K562 (cell line): Measurements from ENCODE around the gene EPB41L3. TPM values are rescaled to one million over a fixed set of nuclear protein-coding genes. Genes with fewer than 3 reads are reported as not detected.

Experiments
- ATAC-seq: fragments of 200-7000 bp; cut with Tn5 transposase; 3 replicates; pipeline ENCODE4 v1.9.1; 2020; ENCODE audit warnings: moderate library complexity
- BruUV-seq: library from RNA; stranded (reverse); fragments of 400-500 nt; replicated peaks from 2 replicates; lab custom pipeline; 2021; lab: Mats Ljungman, UMichigan
- CTCF ChIA-PET: fragments of 300-600 bp; formaldehyde crosslinking; extraction: SDS; loops from one replicate; lab custom pipeline; 2021; ENCODE audit warnings: low intra/inter-chr PET ratio; lab: Yijun Ruan, JAX
- POLR2A ChIA-PET: fragments of 300-600, 350-650 bp; sonication (Branson Sonifier 250); formaldehyde crosslinking; extraction: SDS; loops from one replicate; lab custom pipeline; 2021; ENCODE audit warnings: antibody characterized with exemption, inconsistent platforms; lab: Yijun Ruan, JAX
- DNase-seq, 4 experiments: peaks; one replicate each; pipeline versions ENCODE4 v3.0.0 to v3.0.0-alpha.2; 2011 to 2018; ENCODE audit warnings: low spot score in 3 of 4, mixed read lengths in 3 of 4; ENCODE audit errors: extremely low read depth in 1 of 4
- FAIRE-seq: peaks from 2 replicates; lab custom pipeline; 2011; peaks lifted over from hg19 to GRCh38; lab: Jason Lieb, UNC
- H2AFZ ChIP-seq: 2 replicates; pipeline ENCODE4 v1.6.0; 2011; ENCODE audit warnings: low read depth, low read length, control low read depth, inconsistent platforms
- H3K27ac ChIP-seq: fragments of 200-600 bp; 3 replicates; pipeline ENCODE4 v1.8.0; 2011; ENCODE audit warnings: low read depth, mild to moderate bottlenecking, control low read depth, inconsistent platforms, low read length, moderate library complexity, mixed read lengths; ENCODE audit errors: extremely low read depth
- H3K27me3 ChIP-seq, 2 experiments: fragments of 300-600 bp in 1 of 2; 2 replicates in 1 of 2; 3 replicates in 1 of 2; pipeline versions ENCODE4 v1.6.0 to v1.8.0; 2011; ENCODE audit warnings: inconsistent platforms in 2 of 2, low read length in 2 of 2, mild to moderate bottlenecking in 1 of 2, mixed read lengths in 1 of 2, moderate library complexity in 1 of 2; ENCODE audit not compliant: control insufficient read depth in 2 of 2, insufficient read depth in 2 of 2
- H3K36me3 ChIP-seq: fragments of 300-600 bp; 3 replicates; pipeline ENCODE4 v1.8.0; 2011; ENCODE audit warnings: mild to moderate bottlenecking, low read length, inconsistent platforms; ENCODE audit not compliant: control insufficient read depth, insufficient read depth
- H3K4me1 ChIP-seq, 2 experiments: fragments of 200-600 bp in 1 of 2; replicated peaks in 1 of 2; 2 replicates in 1 of 2; 3 replicates in 1 of 2; pipeline versions ENCODE4 v1.5.1 to v1.8.0; 2011; ENCODE audit warnings: inconsistent platforms in 2 of 2, low read length in 2 of 2, mild to moderate bottlenecking in 1 of 2, mixed read lengths in 1 of 2, moderate library complexity in 1 of 2; ENCODE audit not compliant: control insufficient read depth in 2 of 2, insufficient read depth in 2 of 2
- H3K4me2 ChIP-seq: 2 replicates; pipeline ENCODE4 v1.6.1; 2011; ENCODE audit warnings: low read length, control low read depth, inconsistent platforms, mixed read lengths; ENCODE audit not compliant: insufficient read depth
- H3K4me3 ChIP-seq: fragments of 200-600 bp; sonication (generic), shearing (Covaris generic); 2 replicates; pipeline ENCODE4 v1.5.1; 2016; ENCODE audit warnings: control low read depth, inconsistent platforms
- H3K79me2 ChIP-seq: fragments of 200-600 bp; 3 replicates; pipeline ENCODE4 v1.8.0; 2011; ENCODE audit warnings: low read length, inconsistent platforms; ENCODE audit not compliant: control insufficient read depth, insufficient read depth
- H3K9ac ChIP-seq, 2 experiments: 2 replicates each; pipeline versions ENCODE4 v1.6.0 to v1.6.1; 2011; ENCODE audit warnings: low read depth in 2 of 2, low read length in 2 of 2, control low read depth in 1 of 2, inconsistent platforms in 1 of 2, mild to moderate bottlenecking in 1 of 2, mixed read lengths in 1 of 2; ENCODE audit not compliant: insufficient read depth in 1 of 2
- H3K9me1 ChIP-seq: one replicate; pipeline ENCODE4 v1.6.0; 2011; ENCODE audit warnings: inconsistent platforms, mild to moderate bottlenecking, low read length, moderate library complexity; ENCODE audit not compliant: control insufficient read depth, insufficient read depth
- H3K9me3 ChIP-seq: replicated peaks from 2 replicates; pipeline ENCODE4 v1.5.1; 2011; ENCODE audit warnings: low read depth, low read length, inconsistent platforms; ENCODE audit not compliant: control insufficient read depth, insufficient read depth
- H4K20me1 ChIP-seq: replicated peaks from 2 replicates; pipeline ENCODE4 v1.6.1; 2011; ENCODE audit warnings: low read length, inconsistent platforms, mixed read lengths; ENCODE audit not compliant: control insufficient read depth, insufficient read depth
- CBX8 ChIP-seq: fragments of 200-600 bp; sonication (generic); IDR thresholded peaks from 2 replicates; pipeline ENCODE4 v1.6.1; 2012; ENCODE audit warnings: borderline replicate concordance, mixed run types, low read depth, mild to moderate bottlenecking, moderate library complexity, mixed read lengths, low read length, control low read depth, inconsistent platforms; ENCODE audit not compliant: poor library complexity, severe bottlenecking; ENCODE audit errors: extremely low read depth
- CLOCK ChIP-seq: fragments of 250-450 bp; sonication (Bioruptor Pico); IDR thresholded peaks from 2 replicates; pipeline ENCODE4 v1.4.0; 2020; ENCODE audit warnings: mild to moderate bottlenecking, moderate library complexity, borderline replicate concordance
- DMBX1 ChIP-seq: fragments of 250-450 bp; sonication (Bioruptor Pico); IDR thresholded peaks from 2 replicates; pipeline ENCODE4 v1.8.0; 2022; ENCODE audit warnings: inconsistent platforms, mild to moderate bottlenecking, moderate library complexity, borderline replicate concordance
- GTF2E2 ChIP-seq: fragments of 200-800 bp; sonication (Bioruptor generic); IDR thresholded peaks from 2 replicates; pipeline ENCODE4 v1.6.1; 2016; ENCODE audit warnings: missing genetic modification characterization, missing compliant biosample characterization
- RHOXF2B ChIP-seq: fragments of 250-450 bp; sonication (Bioruptor Pico); conservative IDR thresholded peaks from 2 replicates; pipeline ENCODE4 v1.5.1; 2021
- SPI1 ChIP-seq: IDR thresholded peaks from 2 replicates; pipeline ENCODE4 v1.6.1; 2011; ENCODE audit warnings: low read depth, low read length, control low read depth, borderline replicate concordance
- TSC22D4 ChIP-seq: fragments of 450-650 bp; IDR thresholded peaks from 2 replicates; pipeline ENCODE4 v1.6.1; 2016; ENCODE audit warnings: missing genetic modification characterization, missing biosample characterization, control low read depth
- YBX1 ChIP-seq: fragments of 450-650 bp; IDR thresholded peaks from 2 replicates; pipeline ENCODE4 v1.7.1; 2016; ENCODE audit warnings: mild to moderate bottlenecking
- ZBTB26 ChIP-seq: fragments of 450-650 bp; formaldehyde crosslinking; IDR thresholded peaks from 2 replicates; pipeline ENCODE4 v1.4.0; 2022; ENCODE audit warnings: missing genetic modification characterization
- ZNF75A ChIP-seq: fragments of 450-650 bp; formaldehyde crosslinking; IDR thresholded peaks from 2 replicates; pipeline ENCODE4 v1.4.0; 2020; ENCODE audit warnings: mild to moderate bottlenecking
- WGBS: fragments of 100-300 bp; shearing (Covaris generic); methylation state at CpG from one replicate; pipeline ENCODE4 v1.1.6; 2016; ENCODE audit warnings: low coverage, mixed read lengths; ENCODE audit not compliant: insufficient coverage; ENCODE audit errors: missing lambda C conversion rate; 5-methylcytosine and 5-hydroxymethylcytosine counted together
- in situ Hi-C: fragments of 300-500 bp; cut with MboI; formaldehyde crosslinking; loops from 4 replicates; pipeline ENCODE4 v1.15.0; 2018; ENCODE audit warnings: inconsistent platforms, mixed read lengths
- intact Hi-C: fragments of 100-400 bp; cut with micrococcal nuclease; formaldehyde crosslinking; loops from 2 replicates; pipeline ENCODE4 v1.14.2; 2022
- polyA plus RNA-seq, 8 experiments: library from polyadenylated mRNA; depleted of rRNA in 4 of 8; stranded (reverse) in 5 of 8; unstranded in 3 of 8; fragments of >200 nt; fragmentation: Nextera tagmentation in 2 of 8; fragmentation: Illumina TruSeq in 1 of 8; extraction: Ambion mirVana in 2 of 8; extraction: Trizol in 1 of 8; gene quantifications; 2 replicates each; pipeline versions ENCODE4 v1.2.1 to v1.2.3, GENCODE V29; 2011 to 2014; ENCODE audit warnings: inconsistent platforms in 1 of 8, missing spikeins in 1 of 8
- total RNA-seq, 7 experiments: library from RNA; depleted of rRNA in 6 of 7; stranded (reverse); fragments of >200 nt in 6 of 7; fragmentation: Illumina TruSeq in 2 of 7; extraction: Trizol in 2 of 7; gene quantifications; 2 replicates each; pipeline versions ENCODE4 v1.2.1 to v1.2.3, GENCODE V29; 2011 to 2021; ENCODE audit warnings: low replicate concordance in 1 of 7
- TF ChIP-seq, protein P1 (sequence below): conservative IDR thresholded peaks from 2 replicates; pipeline ENCODE4 v1.6.1; 2011; ENCODE audit warnings: low read depth, mild to moderate bottlenecking, low read length; ENCODE audit not compliant: control insufficient read depth
- TF ChIP-seq, protein P2 (sequence below): sonication (generic); formaldehyde crosslinking; IDR thresholded peaks from 2 replicates; pipeline ENCODE4 v1.8.0; 2022; ENCODE audit warnings: mild to moderate bottlenecking, missing genetic modification reagents

Gene EPB41L3
- total and polyA plus RNA-seq, 9 of the 15 experiments (the other 6 are each of a cell fraction or from before 2014, with no cell fraction given) = 0.44 to 0.49 TPM; not detected in 7

DNA sequence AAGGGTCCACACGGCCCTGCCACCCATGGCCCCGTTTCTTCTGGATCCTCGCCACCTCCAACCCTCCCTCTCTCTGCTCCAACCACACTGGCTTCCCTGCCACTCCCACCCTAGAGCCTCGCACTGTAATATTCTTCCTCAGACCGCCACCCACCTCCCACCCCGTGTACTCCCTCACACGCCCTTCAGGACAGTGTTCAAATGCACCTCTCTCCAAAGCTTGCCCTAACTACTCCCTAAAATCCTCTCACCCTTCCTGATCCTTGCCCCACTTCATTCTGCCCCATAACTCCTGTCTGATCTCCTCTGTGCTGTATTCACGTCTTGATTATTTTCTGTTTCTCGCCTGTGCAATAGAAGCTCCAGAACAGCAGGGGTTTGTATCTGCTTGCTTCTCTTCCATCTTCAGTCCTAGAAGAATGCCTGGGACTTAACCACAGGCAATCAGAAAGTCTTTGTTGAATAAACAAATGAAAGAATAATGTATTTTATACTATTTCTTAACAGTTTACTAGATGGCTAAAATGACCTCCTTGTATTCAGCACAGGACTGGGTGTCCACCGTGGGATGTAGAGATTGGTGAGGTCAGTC, 25.5 kb downstream of the EPB41L3 start:
- CTCF ChIA-PET = no interaction called here
- no TSS peak for BruUV-seq
- Histone ChIP-seq H3K9me1 (no peaks in the 10 kb centered on the region), H3K36me3 (no peaks in the 10 kb centered on the region), H2AFZ (no peak overlapping the region), H3K4me3 (no peak overlapping the region), H4K20me1 (no peaks in the 10 kb centered on the region), H3K9me3 (no peaks in the 10 kb centered on the region; the same call in 1 of the 2 replicates), H3K27ac (no peak overlapping the region), H3K4me1 (no peaks in the 10 kb centered on the region), H3K79me2 (no peaks in the 10 kb centered on the region), H3K27me3 (no peaks in the 10 kb centered on the region), H3K9ac (no peak overlapping the region), H3K4me2 (no peak overlapping the region)
- no peak for DNase-seq
- 2% methylated on average over 8 of the region's 10 CpGs for WGBS
- in situ Hi-C loops (no loop called here), intact Hi-C loops (no loop called here)
- no peak for FAIRE-seq
- no peak for ATAC-seq
- POLR2A ChIA-PET = no interaction called here
- TF ChIP-seq TSC22D4 (no peak), SPI1 (no peak), CLOCK (CRISPR knock-in tag) (no peak), RHOXF2B (CRISPR knock-in tag) (no peak), YBX1 (no peak), ZNF75A (CRISPR knock-in tag) (no peak), ZBTB26 (CRISPR knock-in tag) (no peak), DMBX1 (CRISPR knock-in tag) (no peak), CBX8 (no peak), GTF2E2 (tag) (no peak)
- TF ChIP-seq, protein P1, sequence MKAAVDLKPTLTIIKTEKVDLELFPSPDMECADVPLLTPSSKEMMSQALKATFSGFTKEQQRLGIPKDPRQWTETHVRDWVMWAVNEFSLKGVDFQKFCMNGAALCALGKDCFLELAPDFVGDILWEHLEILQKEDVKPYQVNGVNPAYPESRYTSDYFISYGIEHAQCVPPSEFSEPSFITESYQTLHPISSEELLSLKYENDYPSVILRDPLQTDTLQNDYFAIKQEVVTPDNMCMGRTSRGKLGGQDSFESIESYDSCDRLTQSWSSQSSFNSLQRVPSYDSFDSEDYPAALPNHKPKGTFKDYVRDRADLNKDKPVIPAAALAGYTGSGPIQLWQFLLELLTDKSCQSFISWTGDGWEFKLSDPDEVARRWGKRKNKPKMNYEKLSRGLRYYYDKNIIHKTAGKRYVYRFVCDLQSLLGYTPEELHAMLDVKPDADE = no peak
- TF ChIP-seq, protein P2, sequence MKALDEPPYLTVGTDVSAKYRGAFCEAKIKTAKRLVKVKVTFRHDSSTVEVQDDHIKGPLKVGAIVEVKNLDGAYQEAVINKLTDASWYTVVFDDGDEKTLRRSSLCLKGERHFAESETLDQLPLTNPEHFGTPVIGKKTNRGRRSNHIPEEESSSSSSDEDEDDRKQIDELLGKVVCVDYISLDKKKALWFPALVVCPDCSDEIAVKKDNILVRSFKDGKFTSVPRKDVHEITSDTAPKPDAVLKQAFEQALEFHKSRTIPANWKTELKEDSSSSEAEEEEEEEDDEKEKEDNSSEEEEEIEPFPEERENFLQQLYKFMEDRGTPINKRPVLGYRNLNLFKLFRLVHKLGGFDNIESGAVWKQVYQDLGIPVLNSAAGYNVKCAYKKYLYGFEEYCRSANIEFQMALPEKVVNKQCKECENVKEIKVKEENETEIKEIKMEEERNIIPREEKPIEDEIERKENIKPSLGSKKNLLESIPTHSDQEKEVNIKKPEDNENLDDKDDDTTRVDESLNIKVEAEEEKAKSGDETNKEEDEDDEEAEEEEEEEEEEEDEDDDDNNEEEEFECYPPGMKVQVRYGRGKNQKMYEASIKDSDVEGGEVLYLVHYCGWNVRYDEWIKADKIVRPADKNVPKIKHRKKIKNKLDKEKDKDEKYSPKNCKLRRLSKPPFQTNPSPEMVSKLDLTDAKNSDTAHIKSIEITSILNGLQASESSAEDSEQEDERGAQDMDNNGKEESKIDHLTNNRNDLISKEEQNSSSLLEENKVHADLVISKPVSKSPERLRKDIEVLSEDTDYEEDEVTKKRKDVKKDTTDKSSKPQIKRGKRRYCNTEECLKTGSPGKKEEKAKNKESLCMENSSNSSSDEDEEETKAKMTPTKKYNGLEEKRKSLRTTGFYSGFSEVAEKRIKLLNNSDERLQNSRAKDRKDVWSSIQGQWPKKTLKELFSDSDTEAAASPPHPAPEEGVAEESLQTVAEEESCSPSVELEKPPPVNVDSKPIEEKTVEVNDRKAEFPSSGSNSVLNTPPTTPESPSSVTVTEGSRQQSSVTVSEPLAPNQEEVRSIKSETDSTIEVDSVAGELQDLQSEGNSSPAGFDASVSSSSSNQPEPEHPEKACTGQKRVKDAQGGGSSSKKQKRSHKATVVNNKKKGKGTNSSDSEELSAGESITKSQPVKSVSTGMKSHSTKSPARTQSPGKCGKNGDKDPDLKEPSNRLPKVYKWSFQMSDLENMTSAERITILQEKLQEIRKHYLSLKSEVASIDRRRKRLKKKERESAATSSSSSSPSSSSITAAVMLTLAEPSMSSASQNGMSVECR (CRISPR knock-in tag) = no peak
